GM18502 (cell line): ENCODE measurements around the gene FOXM1.
A peak's percentile ranks its signal among the peaks of the same experiment; 100 is the strongest.

Experiments
- ATAC-seq: cut with Tn5 transposase; IDR thresholded peaks from one replicate; pipeline ENCODE4 v1.9.1; 2021; ENCODE audit warnings: mild to moderate bottlenecking; ENCODE audit not compliant: unreplicated experiment, poor library complexity

The FOXM1 gene

DNA sequence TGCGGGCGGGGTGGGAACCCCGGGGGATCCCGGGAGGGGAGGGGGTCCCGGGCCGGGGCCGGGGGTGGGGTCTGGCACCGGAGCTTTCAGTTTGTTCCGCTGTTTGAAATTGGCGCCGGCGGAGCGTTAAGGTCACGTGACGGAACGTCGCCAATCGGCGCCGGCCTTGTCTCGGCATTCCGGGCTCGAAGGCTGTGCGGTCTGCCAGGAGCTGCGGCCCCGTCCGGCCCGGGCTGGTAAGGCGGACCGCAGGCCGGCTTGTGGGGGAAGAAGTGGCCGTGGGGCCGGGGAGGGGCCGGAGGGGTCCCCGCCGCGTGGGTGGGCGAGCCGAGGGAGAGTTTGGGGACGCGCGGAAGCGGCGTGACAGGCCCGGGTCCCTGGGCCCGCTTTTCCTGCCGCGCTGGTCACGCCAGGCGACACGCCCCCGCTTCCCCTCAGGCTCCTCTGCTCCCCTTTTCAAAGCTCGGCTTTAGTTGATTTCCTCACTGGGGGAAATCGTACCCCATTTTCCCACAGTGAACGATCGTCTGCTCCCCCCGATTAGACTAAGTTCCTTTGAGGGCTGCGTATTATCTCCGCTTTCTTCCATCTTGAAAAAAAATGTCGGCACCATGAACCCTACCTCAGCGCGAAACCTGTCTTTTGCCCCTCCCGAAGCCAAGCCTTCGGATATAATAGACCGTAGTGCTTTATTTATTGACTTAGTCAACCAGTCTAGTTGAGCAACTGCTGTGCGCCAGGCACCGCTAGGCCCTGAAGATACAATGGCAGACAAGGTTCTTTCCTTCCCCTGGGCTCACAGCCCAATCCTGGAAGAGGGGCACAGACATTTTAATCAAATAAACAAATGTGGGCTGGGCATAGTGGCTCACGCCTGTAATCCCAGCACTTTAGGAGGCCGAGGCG lies at the start of gene FOXM1, which contains the start of gene RHNO1:
Gene FOXM1 (minus strand): TSS at position 128 of the 906 bp plus-strand sequence. CDS start 2,696 bp downstream, outside the sequence.
Gene RHNO1 (plus strand): TSS at position 177 of the 906 bp plus-strand sequence. CDS start 8,144 bp downstream, outside the sequence.
- ATAC-seq: peak; percentile 77

GRCh38 chr12:2925322-2925995 lies 48.5 kb upstream of the FOXM1 start:
- no peak for ATAC-seq

GRCh38 chr12:2924019-2924418 lies 47.0 kb upstream of the FOXM1 start:
- ATAC-seq: no peak

DNA sequence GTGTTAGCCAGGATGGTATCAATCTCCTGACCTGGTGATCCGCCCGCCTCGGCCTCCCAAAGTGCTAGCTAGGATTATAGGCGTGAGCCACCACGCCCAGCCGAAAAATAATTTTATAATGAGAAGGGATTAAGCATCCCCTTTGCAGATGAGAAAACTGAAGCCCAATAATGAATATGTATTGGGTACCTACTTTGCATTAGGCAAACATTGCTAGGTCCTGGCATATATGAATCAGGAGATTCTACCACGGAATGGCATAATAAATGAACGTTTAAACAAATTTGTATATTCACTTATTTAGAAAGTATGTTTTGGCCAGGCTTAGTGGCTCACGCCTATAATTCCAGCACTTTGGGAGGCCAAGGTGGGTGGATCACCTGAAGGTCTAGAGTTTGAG lies 46.1 kb upstream of the FOXM1 start:
- no peak for ATAC-seq

- ATAC-seq: no peak
Measured at GRCh38 chr12:2922329-2922728, 45.4 kb upstream of the FOXM1 start.

- ATAC-seq: no peak
Measured at GRCh38 chr12:2919249-2919648, 42.3 kb upstream of the FOXM1 start.

- ATAC-seq: no peak
Measured at GRCh38 chr12:2912216-2912575, 35.2 kb upstream of the FOXM1 start.

- no peak for ATAC-seq
Measured at GRCh38 chr12:2904260-2904659, 27.3 kb upstream of the FOXM1 start.

DNA sequence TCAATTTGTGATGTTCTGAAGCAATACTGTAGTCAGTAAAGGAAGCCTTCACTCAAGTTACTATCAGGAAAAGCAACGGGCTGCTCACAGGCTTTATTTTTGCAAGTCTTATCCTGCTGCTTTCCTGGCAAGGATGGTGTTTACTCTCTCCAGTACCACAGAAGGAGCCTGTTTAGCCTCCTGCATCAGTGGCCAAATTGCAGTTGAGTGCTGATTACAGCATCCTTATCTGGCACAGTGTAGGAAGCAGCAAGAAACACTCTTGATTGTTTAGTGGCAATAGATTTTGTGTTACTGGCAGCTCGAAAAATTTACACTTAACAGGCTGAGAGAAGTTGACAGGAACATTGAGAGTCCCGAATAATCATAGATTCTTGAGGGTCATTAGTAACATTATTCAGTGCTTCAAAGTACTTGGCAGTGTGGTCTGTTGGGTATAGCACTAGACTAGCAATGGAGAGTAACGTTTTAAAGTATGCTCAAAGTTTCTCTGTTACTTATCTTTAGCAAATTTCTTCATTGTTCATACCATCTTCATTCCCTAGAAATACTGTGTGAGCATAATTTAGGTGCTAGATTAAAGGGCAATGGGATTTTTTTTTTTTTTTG lies 25.4 kb upstream of the FOXM1 start:
- ATAC-seq: no peak

GRCh38 chr12:2900642-2901041 lies 23.7 kb upstream of the FOXM1 start:
- no peak for ATAC-seq

DNA sequence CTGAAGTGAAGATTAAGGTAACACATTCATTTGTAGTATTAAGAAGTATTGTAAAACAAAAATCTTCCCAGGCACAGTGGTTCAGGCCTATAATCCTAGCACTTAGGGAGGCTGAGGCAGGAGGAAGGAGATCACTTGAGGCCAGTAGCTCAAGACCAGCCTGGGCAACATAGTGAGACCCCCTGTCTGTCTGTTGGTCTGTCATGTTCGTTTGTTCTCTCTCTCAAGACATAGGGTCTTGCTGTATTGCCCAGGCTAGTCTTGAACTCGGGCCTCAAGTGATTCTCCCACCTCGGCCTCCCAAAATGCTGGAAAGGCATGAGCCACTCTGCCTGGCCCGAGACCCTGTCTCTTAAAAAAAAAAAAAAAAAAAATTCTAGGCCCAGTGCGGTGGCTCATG lies 20.4 kb upstream of the FOXM1 start:
- no peak for ATAC-seq

- no peak for ATAC-seq
Measured at GRCh38 chr12:2895511-2895910, 18.5 kb upstream of the FOXM1 start.

- ATAC-seq: no peak
Measured at GRCh38 chr12:2895051-2895451, 18.1 kb upstream of the FOXM1 start.

DNA sequence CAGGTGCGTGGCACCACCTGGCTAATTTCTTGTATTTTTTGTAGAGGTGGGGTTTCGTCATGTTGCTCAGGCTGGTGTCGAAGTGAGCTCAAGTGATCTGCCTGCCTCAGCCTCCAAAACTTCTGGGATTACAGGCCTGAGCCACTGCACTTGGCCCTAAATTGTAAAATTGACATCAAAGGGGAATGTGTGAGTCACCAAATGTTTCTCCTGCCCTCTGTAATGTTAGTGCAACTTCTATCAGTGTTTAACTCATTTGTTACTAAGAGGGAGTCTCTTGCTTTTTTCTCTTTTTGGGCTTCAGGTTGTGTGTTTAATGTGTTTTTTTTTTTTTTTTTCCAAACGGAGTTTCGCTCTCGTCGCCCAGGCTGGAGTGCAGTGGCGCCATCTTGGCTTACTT lies 16.0 kb upstream of the FOXM1 start:
- no peak for ATAC-seq

DNA sequence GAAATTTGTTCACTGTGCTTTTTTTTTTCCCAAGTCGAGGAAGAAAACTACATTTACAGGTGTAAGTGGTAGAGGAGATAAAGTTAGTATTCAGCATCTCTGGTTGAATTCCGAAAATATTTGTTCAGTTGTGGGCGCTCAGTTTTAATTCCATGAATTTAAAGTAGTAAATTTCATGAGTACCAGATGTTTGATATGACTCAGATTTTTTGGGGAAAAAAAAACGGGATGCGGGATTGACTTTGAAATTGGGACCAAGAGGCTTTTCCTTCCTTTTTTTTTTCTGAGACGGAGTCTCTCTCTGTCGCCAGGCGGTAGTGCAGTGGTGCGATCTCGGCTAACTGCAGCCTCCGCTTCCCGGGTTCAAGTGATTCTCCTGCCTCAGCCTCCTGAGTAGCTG lies 15.3 kb upstream of the FOXM1 start:
- ATAC-seq: no peak

- ATAC-seq: peak; percentile 25
Measured at GRCh38 chr12:2891240-2892053, 14.5 kb upstream of the FOXM1 start.

DNA sequence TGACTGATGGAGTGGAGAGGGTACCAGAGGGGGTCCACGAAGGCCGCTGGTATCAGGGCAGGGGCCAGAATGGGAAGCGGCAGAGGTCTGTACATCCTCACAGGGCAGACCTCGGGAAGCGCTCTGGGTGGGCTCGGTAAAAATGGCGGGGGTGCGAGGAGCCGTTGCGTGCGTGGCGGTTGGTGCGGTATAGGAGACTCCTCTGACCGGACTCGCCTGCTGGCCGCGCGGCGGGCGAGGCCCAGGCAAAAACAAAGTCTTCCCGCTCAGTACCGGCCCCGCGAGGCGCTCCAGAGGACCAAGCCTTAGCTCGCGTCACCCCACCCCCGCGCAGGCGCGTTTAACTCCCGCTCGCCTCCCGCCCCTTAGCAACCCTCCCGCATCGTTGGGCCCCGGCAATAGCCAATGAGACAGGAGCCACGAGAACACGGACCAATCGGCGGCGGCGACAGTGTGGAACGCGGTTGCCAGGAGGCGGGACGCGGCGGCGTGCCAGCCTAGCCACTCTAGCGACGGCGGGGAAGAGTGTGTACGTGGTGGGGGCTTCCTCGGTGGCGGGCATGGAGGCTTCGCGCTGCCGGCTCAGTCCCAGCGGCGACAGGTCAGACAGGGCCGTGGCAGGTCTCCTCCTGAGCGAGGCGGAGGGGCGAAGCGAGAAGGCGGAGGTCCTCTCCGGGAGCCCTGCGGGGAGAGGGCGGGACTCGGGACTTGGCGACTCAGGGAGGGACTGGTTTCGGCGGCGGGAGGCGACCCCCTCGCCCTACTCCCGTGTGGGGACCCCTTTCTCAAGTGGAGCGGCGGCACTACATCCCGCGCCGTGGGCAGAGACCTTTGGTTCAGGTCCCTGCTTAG lies 13.6 kb upstream of the FOXM1 start, which contains the start of gene TULP3:
Gene TULP3 (plus strand): TSS at position 504 of the 852 bp plus-strand sequence. CDS start 57 bp downstream, at position 561.
- ATAC-seq: peak; percentile 98

DNA sequence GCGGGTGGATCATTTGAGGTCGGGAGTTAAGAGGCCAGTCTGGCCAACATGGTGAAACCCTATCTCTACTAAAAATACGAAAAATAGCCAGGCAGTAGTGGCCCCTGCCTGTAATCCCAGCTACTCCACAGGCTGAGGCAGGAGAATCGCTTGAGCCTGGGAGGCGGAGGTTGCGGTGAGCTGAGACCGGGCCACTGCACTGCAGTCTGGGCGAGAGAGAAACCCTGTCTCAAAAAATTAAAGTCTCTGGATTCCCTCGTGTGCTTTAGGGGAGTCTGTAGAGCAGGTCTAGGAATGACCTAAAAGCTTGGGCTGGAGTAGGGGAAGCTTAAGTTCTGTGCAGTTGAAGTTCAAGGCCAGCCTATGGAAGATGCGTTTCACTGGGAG lies 13.0 kb upstream of the FOXM1 start:
- no peak for ATAC-seq

DNA sequence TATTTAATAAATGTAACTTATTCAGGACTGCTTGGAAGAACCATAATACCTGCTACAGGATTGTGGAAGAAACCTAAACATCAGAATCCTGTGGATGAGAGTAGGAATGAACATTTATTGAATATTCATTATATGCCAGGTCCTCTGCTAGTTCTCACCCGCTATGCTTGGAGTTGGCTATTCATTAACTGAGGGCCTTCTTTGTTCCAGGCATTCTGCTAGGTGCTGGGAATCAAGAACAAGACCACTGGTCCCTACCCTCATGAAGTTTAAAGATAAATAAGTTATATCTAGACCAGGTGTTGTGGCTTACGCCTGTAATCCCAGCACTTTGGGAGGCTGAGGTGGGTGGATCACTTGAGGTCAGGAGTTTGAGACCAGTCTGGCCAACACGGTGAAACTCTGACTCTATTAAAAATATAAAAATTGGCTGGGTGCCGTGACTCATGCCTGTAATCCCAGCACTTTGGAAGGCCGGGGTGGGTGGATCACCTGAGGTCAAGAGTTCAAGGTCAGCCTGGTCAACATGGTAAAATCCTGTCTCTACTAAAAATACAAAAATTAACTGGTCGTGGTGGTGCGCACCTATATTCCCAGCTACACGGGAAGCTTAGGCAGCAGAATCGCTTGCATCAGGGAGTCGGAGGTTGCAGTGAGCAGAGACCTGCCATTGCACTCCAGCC lies 9.9 kb upstream of the FOXM1 start:
- ATAC-seq: no peak
